Esophagus mucosa (tissue), 1 donor: ENCODE results near the gene SLC16A10. TPM values are rescaled to one million over a fixed set of nuclear protein-coding genes. Genes with fewer than 3 reads are reported as not detected.

ENCODE experiments used
- ATAC-seq: fragments of 200-7000 bp; cut with Tn5 transposase; one replicate; pipeline ENCODE4 v1.9.1; 2020
- total RNA-seq: library from RNA; stranded (reverse); gene quantifications from one replicate; pipeline ENCODE4 v1.2.4, GENCODE V29; 2023
- donor health status: DM: yes; HTN: yes; CAD: no.

The SLC16A10 gene
- total RNA-seq, 1 donor from 2014 or later, result 0.24 TPM

- ATAC-seq, result no peak
Measured at GRCh38 chr6:111260570-111261298, 173.4 kb downstream of the SLC16A10 start.

GRCh38 chr6:111263837-111264236 is 176.5 kb downstream of the SLC16A10 start:
- no peak for ATAC-seq

GRCh38 chr6:111265842-111266241 is 178.5 kb downstream of the SLC16A10 start:
- no peak for ATAC-seq

GRCh38 chr6:111266276-111266675 is 179.0 kb downstream of the SLC16A10 start:
- no peak for ATAC-seq

GRCh38 chr6:111267764-111268333 is 180.5 kb downstream of the SLC16A10 start:
- ATAC-seq, result no peak

GRCh38 chr6:111269401-111269970 is 182.2 kb downstream of the SLC16A10 start:
- no peak for ATAC-seq

GRCh38 chr6:111270121-111270520 is 182.8 kb downstream of the SLC16A10 start:
- no peak for ATAC-seq

GRCh38 chr6:111274593-111275217 is 187.4 kb downstream of the SLC16A10 start:
- ATAC-seq, result no peak

GRCh38 chr6:111276335-111276734 is 189.0 kb downstream of the SLC16A10 start:
- no peak for ATAC-seq

GRCh38 chr6:111276736-111277135 is 189.4 kb downstream of the SLC16A10 start:
- no peak for ATAC-seq

GRCh38 chr6:111277819-111278218 is 190.5 kb downstream of the SLC16A10 start:
- ATAC-seq, result no peak

GRCh38 chr6:111278731-111279130 is 191.4 kb downstream of the SLC16A10 start:
- no peak for ATAC-seq

GRCh38 chr6:111280445-111280955 is 193.2 kb downstream of the SLC16A10 start:
- ATAC-seq, result no peak

Other genes starting within 250 kb of the SLC16A10 start
- gene AMD1, start 212.7 kb upstream of the SLC16A10 start, total RNA-seq, result 80.8 TPM
- 71.8 TPM for gene GTF3C6, start 128.8 kb upstream of the SLC16A10 start, total RNA-seq
- 19.8 TPM for gene RPF2, start 105.5 kb upstream of the SLC16A10 start, total RNA-seq